GM21528 (cell line): ENCODE results near the gene PPIL1.
A peak's percentile ranks its signal among the peaks of the same experiment; 100 is the strongest.

Experiments used
- ATAC-seq: cut with Tn5 transposase; IDR thresholded peaks from one replicate; pipeline ENCODE4 v1.9.1; 2021; ENCODE audit warnings: mild to moderate bottlenecking, moderate library complexity; ENCODE audit not compliant: unreplicated experiment, low FRiP score

PPIL1 gene

DNA sequence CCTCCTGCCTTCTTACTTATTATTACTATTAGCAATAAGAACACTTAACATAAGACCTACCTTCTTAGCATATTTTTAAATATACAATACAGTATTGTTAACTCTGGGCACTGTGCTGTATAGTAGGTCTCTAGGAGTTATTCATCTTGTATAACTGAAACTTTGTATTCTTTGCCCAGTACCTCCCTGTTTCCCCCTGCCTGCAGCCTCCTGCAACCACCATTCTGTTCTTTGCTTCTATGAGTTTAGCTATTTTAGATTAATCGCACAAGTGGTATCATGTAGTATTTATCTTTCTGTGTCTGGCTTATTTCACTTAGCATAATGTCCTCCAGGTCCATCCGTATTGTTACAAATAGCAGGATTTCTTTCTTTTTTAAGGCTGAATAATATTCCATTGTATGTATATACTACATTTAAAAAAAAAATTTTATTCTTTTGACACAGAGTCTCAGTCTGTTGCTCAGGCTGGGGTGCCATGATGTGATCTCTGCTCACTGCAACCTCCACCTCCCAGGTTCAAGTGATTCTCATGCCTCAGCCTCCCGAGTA lies 15.6 kb upstream of the PPIL1 start:
- no peak for ATAC-seq

DNA sequence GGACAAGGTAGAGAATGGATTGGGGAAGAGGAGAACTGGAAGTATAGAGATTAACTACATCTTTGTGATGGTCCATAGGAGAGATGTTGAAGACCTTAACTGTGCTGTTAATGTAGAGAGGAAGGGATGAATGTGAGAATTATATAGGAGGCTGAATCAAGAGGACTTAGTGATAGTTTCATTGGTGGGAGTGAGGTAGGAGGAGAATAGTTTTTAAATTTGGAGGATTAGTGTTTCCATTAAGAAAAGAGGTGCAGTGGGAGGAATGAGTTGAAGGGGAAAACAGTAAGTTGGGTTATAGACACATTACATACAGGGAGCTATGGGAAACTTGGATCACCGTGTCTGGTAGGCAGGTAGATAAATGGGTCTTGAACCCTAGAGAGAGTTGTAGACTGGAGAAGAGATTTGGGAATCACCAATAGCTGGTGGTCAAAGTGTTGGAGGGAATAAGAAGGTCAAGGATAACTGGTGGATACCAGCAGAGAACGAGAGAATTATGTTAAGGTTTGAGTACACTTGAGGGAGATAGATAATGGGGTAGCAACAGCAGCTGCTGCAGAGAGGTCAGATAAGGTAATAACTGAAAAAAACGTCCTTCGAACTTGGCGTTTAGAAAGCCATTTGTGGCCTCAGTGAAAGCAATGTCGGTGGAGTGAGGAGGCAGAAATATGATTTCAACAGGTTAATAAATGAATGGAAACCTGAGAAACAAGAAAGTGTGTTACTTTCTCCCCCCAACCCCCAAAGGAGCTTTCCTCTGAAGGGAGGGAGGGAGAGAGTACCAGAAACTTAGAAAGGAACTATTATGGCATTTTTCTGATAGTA lies 14.3 kb upstream of the PPIL1 start:
- no peak for ATAC-seq

- no peak for ATAC-seq
Observed at GRCh38 chr6:36888115-36888643, 13.6 kb upstream of the PPIL1 start.

DNA sequence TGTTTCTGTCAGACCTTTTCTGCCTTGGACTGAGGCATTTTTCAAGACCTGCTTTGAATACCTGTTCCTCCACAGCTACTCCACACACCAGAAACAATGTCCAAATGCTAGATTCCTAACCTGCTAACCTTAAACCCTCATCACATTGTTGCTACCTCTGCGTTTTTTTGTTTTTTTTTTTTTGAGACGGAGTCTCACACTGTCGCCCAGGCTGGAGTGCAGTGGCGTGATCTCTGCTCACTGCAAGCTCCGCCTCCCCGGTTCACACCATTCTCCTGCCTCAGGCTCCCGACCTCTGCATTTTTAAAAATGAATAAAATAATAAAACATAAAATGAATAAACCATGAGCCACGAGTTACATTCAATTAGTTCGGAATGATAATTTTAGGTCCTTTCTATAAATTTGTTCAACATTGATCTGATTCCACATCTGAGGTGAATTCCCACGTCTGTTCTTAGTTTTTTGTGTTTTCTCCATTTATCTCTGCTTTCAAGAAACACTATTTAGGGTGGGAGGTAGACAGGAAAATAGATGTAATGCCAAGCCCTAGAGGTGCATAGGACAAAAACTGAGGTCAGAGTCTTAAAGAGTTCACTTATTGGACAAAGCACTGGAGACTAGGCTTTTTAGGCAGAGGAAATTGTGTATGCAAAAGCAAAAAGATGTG lies 12.5 kb upstream of the PPIL1 start:
- ATAC-seq: no peak

- ATAC-seq: peak; percentile 97
Observed at GRCh38 chr6:36885461-36886401, 11.1 kb upstream of the PPIL1 start, which contains the start of gene C6orf89. Gene C6orf89 (plus strand): TSS chr6:36885952. CDS start chr6:36899445, 13,493 bp downstream.

DNA sequence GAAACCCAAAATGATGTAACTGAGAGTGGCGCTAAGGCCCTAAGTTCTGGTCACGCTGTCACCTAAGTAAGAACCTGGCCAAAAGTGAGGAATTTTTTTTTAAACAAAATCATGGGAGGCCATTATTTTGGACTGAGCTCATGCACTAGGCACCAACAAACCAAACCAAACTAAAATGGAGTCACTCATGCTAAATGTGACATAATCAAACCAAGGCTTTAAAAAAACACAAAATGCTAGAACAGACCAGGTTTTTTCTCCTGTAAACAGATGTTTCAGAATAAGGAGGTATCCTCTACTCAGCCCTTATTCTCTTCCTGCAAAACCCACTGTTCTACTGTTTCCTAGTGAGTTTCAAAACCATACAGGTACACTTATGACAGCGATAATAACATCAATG lies 10.0 kb upstream of the PPIL1 start:
- no peak for ATAC-seq

- ATAC-seq: no peak
Observed at GRCh38 chr6:36875250-36875633, 639 bp upstream of the PPIL1 start.

GRCh38 chr6:36873612-36874442 lies 776 bp downstream of the PPIL1 start:
- peak; percentile 11 for ATAC-seq

GRCh38 chr6:36873115-36873514 lies 1.5 kb downstream of the PPIL1 start:
- no peak for ATAC-seq

- no peak for ATAC-seq
Observed at GRCh38 chr6:36871686-36872085, 2.9 kb downstream of the PPIL1 start.

GRCh38 chr6:36867471-36868224 lies 7.0 kb downstream of the PPIL1 start:
- ATAC-seq: no peak

DNA sequence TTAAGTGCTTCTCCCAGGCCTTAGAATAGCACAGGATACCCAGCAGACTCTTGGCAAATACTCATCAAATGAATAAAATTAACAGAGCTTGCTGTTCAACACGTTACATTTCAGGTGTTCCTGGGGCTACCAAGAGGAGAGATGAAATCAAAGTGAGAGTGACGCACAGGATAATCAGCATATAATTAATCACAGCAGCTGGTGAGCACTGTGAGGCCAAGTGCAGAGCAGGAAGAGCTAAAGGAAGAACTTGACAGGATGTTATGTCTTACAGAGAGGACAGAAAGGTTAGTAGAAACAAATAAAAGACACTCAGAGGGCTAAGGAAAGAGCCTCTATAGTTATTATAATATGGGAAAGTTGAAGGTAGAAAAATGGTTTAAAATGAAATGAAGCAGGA lies 8.8 kb downstream of the PPIL1 start:
- no peak for ATAC-seq

GRCh38 chr6:36863670-36864540 lies 10.7 kb downstream of the PPIL1 start:
- ATAC-seq: no peak

- no peak for ATAC-seq
Observed at GRCh38 chr6:36862848-36863382, 11.7 kb downstream of the PPIL1 start.

GRCh38 chr6:36862164-36862847 lies 12.3 kb downstream of the PPIL1 start:
- ATAC-seq: no peak

- ATAC-seq: no peak
Observed at GRCh38 chr6:36860126-36860525, 14.5 kb downstream of the PPIL1 start.

GRCh38 chr6:36858407-36858981 lies 16.1 kb downstream of the PPIL1 start:
- ATAC-seq: no peak
